Kasumi-1 (cell line): ENCODE data around the gene NRCAM.

Source experiments
- DNase-seq, 2 experiments: peaks; one replicate each; lab custom pipeline; 2025; lab: John Stamatoyannopoulos, UW

The NRCAM gene

DNA sequence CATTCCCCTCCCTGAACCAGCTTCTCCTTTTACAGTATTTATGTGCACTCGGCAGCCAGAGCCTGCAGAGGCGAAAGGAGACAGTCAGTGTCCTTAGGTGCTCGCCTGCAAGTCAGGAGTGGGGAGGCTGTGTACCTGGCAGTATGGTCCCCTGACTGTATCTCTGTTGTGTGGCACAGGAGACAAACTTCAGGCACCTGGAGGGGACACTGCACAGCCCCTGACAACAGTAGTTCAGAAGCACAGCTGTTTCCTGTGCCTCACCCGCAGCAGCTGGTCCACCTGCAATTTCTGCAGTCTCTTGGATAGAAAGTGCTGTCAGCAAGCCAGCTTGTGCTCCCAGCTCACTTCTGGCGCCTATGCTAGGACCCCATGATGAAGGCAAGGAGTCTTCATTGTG is 252.7 kb downstream of the NRCAM start:
- peak in 1 of 2 experiments; percentile 12 for DNase-seq

DNA sequence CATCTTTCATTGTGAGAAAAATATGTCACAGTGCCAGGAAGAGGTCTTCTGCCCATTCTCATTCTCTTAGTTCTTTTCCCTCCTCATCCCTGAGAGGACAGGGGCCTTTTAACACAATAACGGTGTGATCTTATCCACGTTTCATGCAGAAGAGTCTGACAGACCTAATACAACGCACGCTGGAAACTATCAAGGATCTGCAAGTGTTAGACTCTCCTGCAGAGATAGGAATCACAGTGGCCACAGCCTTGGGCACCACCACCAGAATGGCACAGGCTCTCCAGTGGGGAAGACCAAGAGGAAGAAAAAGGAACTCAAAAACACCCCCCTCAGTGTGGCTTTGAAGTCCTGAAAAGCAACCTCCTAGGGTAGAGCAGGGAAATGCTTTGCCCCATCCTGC is 253.5 kb downstream of the NRCAM start:
- DNase-seq = no peak

GRCh38 chr7:108201766-108202165 is 254.5 kb downstream of the NRCAM start:
- DNase-seq = no peak

GRCh38 chr7:108200326-108200725 is 255.9 kb downstream of the NRCAM start:
- no peak for DNase-seq

DNA sequence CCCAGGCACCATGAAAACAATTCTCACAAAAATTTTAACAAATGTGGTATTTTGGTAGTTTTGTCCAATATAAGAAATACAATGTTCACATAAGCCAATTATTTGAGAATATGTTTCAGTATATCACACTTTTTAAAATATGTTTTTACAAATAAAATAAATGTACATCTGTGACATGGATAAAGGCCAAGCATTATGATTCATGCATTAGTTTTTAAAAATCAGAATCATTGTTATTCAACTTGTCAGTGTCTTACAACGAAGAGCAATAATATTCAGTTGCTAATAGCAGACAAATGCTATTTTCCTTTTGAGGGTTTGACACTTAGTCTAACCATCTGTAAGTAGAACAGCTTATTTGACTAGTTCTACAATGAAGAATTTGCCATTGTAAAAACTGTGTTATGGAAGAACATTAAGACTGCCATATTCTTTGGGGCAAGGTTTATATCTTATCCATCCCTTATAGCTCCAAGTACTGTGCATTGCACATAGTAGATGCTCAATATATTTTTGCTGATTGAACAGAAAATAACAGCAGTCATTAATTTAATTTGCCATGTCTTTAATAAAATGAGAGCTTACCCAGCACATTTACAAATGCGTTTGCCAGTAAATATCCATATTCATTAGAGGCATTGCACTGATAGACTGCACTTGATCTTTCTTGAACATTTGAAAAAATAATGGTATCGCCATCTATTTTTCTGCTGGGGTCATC is 258.7 kb downstream of the NRCAM start:
- DNase-seq = no peak

DNA sequence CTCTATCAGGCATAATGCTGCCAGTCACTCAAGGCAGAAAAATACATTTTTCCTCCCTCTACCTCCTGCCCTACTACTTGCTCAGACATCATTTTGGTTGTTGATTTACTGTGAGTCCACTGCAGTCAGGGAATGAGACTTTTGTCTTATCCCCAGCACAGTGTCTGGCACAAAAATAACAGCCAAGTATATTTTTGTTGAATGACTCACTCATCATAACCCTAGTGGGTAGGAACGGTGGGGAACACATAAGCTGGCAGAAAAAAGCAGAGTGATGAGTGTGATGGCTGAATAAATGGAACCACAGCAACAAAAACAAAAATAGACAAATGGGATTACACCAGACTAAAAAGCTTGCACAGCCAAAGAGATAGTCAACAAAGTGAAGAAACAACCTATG is 260.2 kb downstream of the NRCAM start:
- no peak for DNase-seq

- DNase-seq = no peak
Measured at GRCh38 chr7:108193594-108194498, 262.4 kb downstream of the NRCAM start.

DNA sequence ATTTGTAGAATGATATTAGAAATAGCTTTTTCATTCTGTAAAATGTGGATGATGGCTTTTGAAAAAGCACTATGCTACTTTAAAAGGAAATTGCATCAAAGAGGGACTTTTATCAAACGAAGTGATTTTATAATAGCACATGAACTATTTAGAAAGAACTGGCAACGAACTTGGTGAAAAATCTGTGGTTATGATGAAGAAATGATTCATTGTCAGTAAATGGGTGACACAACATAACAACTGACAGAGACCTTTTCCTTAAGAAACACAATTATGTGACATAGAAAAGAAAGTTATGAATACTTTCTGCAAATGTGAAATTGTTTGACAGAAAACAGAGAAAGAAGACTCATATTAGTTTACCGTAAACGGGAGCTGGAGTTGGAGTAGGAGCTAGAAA is 265.3 kb downstream of the NRCAM start:
- DNase-seq = no peak

DNA sequence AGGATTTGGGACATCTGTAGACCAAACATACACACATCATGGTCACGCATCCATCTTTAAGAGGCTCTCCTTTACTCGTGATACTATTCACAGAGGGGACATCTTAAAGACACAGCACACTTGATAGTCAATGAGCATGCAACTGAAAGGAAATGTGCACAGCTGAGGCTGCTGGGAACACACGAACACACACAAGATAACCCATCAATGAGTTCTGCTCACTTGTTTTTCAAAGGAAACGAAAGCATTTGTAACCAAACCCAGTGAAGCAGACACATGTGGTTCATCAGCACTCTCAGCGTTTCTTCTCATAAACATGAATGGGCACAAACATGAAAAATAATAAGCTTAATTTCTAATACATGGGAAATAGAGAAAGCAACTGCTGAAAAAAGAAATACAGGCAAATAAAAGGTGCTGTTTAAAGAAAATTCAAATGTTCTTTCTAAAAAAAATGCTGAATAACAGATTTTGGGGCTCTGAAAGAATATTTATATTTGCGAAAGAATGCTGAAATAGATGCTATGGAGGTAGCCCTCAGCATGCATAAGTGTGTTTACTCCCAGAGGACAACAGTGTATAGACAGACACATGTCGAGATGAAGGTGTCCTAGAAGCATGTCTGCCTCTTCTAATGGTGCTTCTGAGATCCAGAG is 266.4 kb downstream of the NRCAM start:
- DNase-seq = no peak

DNA sequence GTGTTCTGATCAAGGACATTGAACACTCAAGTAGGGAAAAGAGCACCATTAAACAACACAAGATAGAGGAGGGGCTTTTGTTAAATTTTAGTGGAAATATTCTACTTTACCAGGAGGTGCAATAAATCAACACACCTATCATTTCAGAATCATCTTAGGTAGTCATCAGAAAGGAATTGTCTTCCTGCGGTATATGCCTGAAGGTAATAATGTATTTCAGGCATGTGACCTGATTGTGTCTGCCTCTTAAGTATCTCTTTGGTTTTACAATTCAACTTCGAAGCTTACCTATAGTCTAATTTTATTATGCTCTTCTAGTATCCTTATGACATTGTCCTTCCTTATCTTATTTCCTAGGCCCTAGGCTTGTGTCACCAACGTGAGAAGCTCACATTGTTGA is 267.5 kb downstream of the NRCAM start:
- DNase-seq = no peak

DNA sequence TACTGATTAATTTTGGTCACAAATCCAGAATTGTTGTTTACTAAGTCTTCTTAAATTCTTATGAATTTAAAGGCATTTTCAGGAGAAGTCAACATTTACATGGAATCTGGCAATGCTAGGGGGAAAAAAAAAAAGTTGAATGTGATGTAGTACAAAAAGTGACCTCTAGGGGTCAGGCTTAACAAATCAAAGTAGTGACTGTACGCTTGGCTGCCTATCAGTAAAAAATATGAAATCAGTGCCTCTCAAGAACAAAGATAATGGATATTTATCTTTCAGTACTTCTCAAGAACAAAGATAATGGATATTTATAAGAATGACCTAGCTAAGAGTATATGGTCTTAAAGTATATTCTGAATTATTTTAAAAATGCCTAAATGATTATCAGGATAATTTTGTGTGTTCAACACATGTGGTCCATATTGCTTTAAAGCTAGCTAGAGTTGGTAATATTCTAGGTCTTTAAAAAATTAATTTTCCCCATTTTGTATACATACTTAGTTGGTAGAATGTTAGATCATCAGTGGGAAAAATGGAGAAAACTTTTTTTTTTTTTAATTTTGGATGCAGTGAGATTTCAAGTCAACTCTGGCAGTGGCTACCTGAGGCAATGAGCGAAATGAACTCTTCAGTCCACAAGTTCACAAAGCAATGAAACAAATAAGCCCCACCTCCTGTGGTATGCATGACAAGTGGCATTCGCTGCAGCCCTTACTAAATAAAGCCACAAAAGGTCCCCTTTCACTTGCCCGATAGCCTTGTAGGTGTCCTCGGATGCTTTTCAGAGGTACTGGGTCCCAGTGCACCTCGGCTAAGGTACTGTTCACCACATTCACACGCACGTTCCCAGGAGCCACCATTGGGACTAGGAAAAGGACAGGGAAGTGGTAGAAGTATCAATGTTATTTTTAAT is 274.9 kb downstream of the NRCAM start:
- DNase-seq = peak; percentile 65 to 72

DNA sequence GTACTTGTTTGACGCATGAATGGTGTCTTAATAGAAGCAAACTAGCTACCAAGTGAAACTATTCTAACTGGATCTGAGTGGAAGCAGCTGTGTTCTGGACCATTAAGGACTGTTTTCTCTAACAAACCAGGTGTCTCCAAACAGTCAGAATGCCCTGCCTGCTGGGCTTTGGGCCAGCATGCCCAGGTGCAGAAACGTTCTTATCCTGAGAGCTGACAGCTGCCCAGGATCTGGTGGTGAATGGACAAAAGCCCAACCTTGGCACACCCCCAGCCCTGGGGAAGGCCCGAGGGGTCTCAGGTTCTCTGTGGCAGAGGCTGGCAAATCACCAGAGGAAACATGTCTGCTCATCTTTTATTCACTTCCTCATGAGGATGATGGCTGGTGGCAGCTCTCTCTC is 277.8 kb downstream of the NRCAM start:
- DNase-seq = no peak

GRCh38 chr7:108171164-108171563 is 285.1 kb downstream of the NRCAM start:
- no peak for DNase-seq

DNA sequence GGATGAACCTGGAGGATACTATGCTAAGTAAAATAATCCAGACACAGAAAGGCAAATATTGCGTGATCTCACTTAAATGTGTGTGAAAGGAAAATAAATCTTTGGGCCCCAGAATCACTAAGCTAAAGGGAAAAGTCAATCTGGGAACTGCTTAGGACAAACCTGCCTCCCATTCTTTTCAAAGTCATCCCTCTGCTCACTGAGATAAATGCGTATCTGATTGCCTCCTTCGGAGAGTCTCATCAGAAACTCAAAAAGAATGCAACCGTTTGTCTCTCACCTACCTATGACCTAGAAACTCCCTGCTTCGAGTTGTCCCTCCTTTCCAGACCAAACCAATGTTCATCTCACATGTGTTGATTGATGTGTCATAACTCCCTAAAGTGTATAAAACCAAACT is 286.0 kb downstream of the NRCAM start:
- no peak for DNase-seq

DNA sequence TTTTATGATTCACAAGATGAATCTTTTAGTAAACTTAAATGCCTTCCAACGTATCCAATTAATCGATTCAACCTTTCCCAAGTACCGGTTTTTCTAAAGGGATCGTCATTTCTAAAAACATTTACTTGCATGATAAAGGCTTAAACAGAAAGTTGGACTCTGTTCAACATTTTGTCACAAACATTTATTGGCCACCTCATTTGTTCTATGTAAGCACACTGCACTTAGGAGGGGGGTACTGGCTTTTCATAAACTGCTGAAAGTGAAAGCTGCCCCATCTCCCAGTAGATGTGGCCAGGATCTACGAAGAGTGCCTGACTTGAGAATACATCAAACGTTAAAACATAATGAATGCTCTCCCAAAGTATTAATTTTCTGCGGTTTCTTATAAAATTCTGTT is 288.8 kb downstream of the NRCAM start:
- no peak for DNase-seq

DNA sequence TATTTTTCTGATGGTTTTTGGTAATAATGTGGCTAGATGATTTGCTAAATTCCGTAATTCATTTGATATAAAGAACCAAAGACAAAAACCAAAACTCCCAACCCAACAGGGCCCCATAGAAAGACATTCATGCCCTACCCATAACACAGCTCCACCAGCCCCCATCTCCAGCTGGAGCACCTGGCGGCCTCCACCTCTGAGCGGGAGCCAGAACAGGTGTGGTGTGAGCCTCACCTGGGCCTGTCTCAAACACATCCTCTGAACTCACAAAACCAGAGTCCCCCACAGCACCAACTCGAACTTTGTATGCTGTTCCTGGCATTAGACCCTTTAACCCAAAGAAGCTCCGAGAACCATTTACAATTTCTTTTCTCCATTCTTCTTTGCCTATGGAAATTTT is 289.5 kb downstream of the NRCAM start:
- no peak for DNase-seq

DNA sequence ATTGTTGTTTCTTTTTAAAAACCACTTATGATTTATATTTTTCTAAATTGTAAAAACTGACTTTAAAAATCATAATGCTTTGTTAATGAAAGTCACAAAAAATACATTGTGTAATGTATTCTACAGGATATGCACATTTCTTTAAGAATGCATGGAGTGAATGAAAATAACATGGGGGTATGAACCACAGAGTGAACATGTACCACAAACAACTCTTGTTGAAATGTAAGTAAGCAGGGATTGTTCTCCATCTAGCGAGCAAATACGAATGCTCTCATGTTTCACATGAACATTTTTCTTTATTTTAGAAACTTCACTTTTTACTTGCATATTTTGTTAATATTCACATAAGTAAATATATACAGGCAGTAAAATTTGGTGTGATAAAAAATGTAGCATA is 290.5 kb downstream of the NRCAM start:
- DNase-seq = no peak

DNA sequence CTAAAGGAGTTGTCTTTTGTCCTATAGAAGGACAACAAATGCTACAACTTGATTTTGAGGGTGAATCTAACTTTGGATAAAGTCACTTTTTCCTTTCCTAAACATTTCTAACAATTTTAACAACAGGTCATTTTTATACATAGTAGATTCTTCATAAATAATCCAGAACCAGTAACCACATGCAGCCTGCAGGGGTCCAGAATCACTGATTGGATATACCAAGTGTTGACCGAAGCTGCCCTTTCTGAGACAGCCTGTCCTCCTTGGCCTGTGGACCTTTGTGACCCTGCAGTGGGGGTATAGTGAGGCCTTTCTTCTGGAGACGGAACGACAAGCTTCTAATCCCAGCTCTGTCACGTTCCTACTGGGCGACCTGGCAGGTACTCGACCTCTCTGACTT is 291.3 kb downstream of the NRCAM start:
- no peak for DNase-seq

DNA sequence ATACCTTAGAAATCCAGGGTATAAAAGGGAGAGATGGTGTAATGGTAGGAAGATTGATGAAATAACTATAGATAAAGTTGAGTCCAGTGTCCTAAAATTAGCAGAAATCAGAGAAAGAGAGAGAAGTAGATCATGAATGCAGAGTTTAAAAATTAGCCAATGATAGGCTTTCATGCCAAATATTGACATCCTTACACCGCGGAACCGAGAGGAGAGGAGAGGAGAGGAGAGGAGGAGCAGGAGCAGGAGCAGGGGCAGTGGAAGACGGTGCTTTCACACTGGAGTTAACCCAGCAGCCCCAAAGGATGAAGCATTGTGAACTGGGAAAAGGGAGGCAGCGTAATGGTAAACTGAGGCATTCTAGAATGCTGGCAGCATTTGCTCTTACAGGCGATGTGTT is 291.9 kb downstream of the NRCAM start:
- DNase-seq = no peak

- DNase-seq = no peak
Measured at GRCh38 chr7:108158776-108159175, 297.5 kb downstream of the NRCAM start.

DNA sequence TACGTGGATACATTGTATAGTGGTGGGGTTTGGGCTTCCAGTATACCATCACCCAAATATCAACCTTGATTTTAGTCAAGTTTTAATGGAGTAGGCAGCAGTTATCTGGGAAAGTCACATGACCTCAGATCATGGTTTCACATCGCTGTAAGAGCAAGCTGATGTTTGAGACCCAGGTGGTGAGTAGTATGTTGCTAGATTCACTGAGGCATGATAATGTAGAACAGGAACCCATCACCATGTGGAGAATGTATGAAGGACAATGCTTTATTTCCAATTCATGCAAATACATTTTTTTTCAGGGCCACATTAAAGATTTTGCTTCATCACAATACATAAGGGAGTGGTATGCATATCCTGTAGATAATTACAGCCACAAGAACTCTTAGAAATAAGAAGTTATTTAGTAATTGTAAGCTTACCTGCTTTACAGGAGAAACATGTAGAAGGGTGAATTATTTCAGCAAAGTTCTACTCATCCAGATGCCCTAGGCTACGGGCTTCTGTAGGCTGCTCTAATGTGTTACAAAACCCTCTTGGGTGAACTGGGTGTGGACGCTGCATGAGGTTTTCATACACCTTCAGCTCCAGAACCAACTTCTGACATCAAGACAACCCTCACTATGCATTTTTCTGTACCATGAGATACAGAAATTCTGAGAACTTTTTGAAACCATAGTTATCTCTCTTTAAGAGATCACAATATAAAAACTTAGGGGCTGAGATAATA is 298.5 kb downstream of the NRCAM start:
- DNase-seq = no peak
